HepG2 (cell line): ENCODE measurements around the gene TTBK1. TPM values are rescaled to one million over a fixed set of nuclear protein-coding genes. Genes with fewer than 3 reads are reported as not detected.

Experiments
- FOXA1 ChIP-seq, 2 experiments: fragments of 450-650 bp in 1 of 2; sonication (generic) in 1 of 2; formaldehyde crosslinking in 1 of 2; IDR thresholded peaks; 2 replicates each; pipeline versions ENCODE4 v1.4.0 to v1.6.1; 2016 to 2020; ENCODE audit warnings: missing genetic modification reagents in 1 of 2
- GABPB1 ChIP-seq: IDR thresholded peaks from 2 replicates; pipeline ENCODE4 v1.6.1; 2016; ENCODE audit warnings: mild to moderate bottlenecking, missing genetic modification reagents, moderate library complexity, missing compliant biosample characterization
- GATAD1 ChIP-seq: IDR thresholded peaks from 2 replicates; pipeline ENCODE4 v1.6.1; 2016; ENCODE audit warnings: missing genetic modification reagents, missing compliant biosample characterization
- GTF2F1 ChIP-seq: fragments of 150-350 bp; IDR thresholded peaks from 2 replicates; pipeline ENCODE4 v1.6.1; 2014; ENCODE audit warnings: low read length
- SMYD3 ChIP-seq: sonication (generic); formaldehyde crosslinking; IDR thresholded peaks from 2 replicates; pipeline ENCODE4 v1.8.1; 2023; ENCODE audit warnings: mild to moderate bottlenecking, missing genetic modification reagents
- SNAI1 ChIP-seq: sonication (generic); formaldehyde crosslinking; IDR thresholded peaks from 2 replicates; pipeline ENCODE4 v1.5.0; 2020; ENCODE audit warnings: mild to moderate bottlenecking, missing genetic modification reagents, borderline replicate concordance
- ZNF234 ChIP-seq: sonication (generic); formaldehyde crosslinking; conservative IDR thresholded peaks from 2 replicates; pipeline ENCODE4 v1.5.1; 2020; ENCODE audit warnings: mild to moderate bottlenecking, missing genetic modification reagents
- ZNF615 ChIP-seq: sonication (generic); formaldehyde crosslinking; IDR thresholded peaks from 2 replicates; pipeline ENCODE4 v1.5.0; 2020; ENCODE audit warnings: mild to moderate bottlenecking, missing genetic modification reagents, borderline replicate concordance
- ZNF770 ChIP-seq: sonication (generic); formaldehyde crosslinking; IDR thresholded peaks from 2 replicates; pipeline ENCODE4 v1.5.0; 2020; ENCODE audit warnings: mild to moderate bottlenecking, missing genetic modification reagents
- polyA plus RNA-seq, 8 experiments: library from polyadenylated mRNA; depleted of rRNA in 3 of 8; stranded (reverse) in 7 of 8; unstranded in 1 of 8; fragments of >200 nt; fragmentation: Illumina TruSeq in 4 of 8; extraction: Trizol in 4 of 8; gene quantifications; 2 replicates each; pipeline versions ENCODE4 v1.2.1 to v1.2.3, GENCODE V29; 2011 to 2016; ENCODE audit warnings: low read depth in 4 of 8, missing spikeins in 1 of 8, mixed read lengths in 1 of 8; ENCODE audit not compliant: insufficient read depth in 1 of 8
- total RNA-seq, 5 experiments: library from RNA; depleted of rRNA; stranded (reverse); fragments of >200 nt; fragmentation: Illumina TruSeq; extraction: Trizol; gene quantifications; 2 replicates each; pipeline ENCODE4 v1.2.3, GENCODE V29; 2016; ENCODE audit warnings: low read depth in 1 of 5
- TF ChIP-seq, protein P1 (sequence below): sonication (generic); formaldehyde crosslinking; IDR thresholded peaks from 2 replicates; pipeline ENCODE4 v1.4.0; 2020; ENCODE audit warnings: low read depth, missing genetic modification reagents
- TF ChIP-seq, protein P2 (sequence below): sonication (generic); formaldehyde crosslinking; conservative IDR thresholded peaks from 2 replicates; pipeline ENCODE4 v1.4.0; 2020; ENCODE audit warnings: missing genetic modification reagents
- TF ChIP-seq, protein P3 (sequence below), 2 experiments: sonication (generic) in 1 of 2; formaldehyde crosslinking in 1 of 2; IDR thresholded peaks; 2 replicates each; pipeline versions ENCODE4 v1.6.1 to v1.9.0; 2014 to 2022; ENCODE audit warnings: antibody characterized with exemption in 1 of 2, borderline replicate concordance in 1 of 2, inconsistent platforms in 1 of 2, low read depth in 1 of 2, missing genetic modification reagents in 1 of 2

Gene TTBK1
- total and polyA plus RNA-seq, 2 of the 13 experiments (the other 11 are each of a cell fraction or from before 2014, with no cell fraction given) = 0.24 to 0.33 TPM

GRCh38 chr6:43267619-43268354, 24.5 kb downstream of the TTBK1 start (continued):
- TF ChIP-seq FOXA1 (IDR thresholded peaks at IDR 0.05) (peak; percentile 71), FOXA1 (CRISPR knock-in tag; IDR thresholded peaks at IDR 0.05) (peak; percentile 100), GTF2F1 (no peak), SNAI1 (CRISPR knock-in tag) (peak; percentile 97; the same call in 1 of the 2 replicates), ZNF770 (CRISPR knock-in tag) (peak; percentile 87), SMYD3 (CRISPR knock-in tag) (peak; percentile 98; the same call in 1 of the 2 replicates), ZNF234 (CRISPR knock-in tag) (peak; percentile 67; the same call in 1 of the 2 replicates), GABPB1 (CRISPR knock-in tag) (peak; percentile 83), GATAD1 (peak; percentile 86), ZNF615 (CRISPR knock-in tag) (peak; percentile 98; the same call in 1 of the 2 replicates)
- TF ChIP-seq, protein P1, sequence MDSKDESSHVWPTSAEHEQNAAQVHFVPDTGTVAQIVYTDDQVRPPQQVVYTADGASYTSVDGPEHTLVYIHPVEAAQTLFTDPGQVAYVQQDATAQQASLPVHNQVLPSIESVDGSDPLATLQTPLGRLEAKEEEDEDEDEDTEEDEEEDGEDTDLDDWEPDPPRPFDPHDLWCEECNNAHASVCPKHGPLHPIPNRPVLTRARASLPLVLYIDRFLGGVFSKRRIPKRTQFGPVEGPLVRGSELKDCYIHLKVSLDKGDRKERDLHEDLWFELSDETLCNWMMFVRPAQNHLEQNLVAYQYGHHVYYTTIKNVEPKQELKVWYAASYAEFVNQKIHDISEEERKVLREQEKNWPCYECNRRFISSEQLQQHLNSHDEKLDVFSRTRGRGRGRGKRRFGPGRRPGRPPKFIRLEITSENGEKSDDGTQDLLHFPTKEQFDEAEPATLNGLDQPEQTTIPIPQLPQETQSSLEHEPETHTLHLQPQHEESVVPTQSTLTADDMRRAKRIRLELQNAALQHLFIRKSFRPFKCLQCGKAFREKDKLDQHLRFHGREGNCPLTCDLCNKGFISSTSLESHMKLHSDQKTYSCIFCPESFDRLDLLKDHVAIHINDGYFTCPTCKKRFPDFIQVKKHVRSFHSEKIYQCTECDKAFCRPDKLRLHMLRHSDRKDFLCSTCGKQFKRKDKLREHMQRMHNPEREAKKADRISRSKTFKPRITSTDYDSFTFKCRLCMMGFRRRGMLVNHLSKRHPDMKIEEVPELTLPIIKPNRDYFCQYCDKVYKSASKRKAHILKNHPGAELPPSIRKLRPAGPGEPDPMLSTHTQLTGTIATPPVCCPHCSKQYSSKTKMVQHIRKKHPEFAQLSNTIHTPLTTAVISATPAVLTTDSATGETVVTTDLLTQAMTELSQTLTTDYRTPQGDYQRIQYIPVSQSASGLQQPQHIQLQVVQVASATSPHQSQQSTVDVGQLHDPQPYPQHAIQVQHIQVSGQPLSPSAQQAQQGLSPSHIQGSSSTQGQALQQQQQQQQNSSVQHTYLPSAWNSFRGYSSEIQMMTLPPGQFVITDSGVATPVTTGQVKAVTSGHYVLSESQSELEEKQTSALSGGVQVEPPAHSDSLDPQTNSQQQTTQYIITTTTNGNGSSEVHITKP (CRISPR knock-in tag) = peak; percentile 94
- TF ChIP-seq, protein P2, sequence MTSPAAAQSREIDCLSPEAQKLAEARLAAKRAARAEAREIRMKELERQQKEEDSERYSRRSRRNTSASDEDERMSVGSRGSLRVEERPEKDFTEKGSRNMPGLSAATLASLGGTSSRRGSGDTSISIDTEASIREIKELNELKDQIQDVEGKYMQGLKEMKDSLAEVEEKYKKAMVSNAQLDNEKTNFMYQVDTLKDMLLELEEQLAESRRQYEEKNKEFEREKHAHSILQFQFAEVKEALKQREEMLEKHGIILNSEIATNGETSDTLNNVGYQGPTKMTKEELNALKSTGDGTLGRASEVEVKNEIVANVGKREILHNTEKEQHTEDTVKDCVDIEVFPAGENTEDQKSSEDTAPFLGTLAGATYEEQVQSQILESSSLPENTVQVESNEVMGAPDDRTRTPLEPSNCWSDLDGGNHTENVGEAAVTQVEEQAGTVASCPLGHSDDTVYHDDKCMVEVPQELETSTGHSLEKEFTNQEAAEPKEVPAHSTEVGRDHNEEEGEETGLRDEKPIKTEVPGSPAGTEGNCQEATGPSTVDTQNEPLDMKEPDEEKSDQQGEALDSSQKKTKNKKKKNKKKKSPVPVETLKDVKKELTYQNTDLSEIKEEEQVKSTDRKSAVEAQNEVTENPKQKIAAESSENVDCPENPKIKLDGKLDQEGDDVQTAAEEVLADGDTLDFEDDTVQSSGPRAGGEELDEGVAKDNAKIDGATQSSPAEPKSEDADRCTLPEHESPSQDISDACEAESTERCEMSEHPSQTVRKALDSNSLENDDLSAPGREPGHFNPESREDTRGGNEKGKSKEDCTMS (CRISPR knock-in tag) = no peak
- TF ChIP-seq, protein P3, sequence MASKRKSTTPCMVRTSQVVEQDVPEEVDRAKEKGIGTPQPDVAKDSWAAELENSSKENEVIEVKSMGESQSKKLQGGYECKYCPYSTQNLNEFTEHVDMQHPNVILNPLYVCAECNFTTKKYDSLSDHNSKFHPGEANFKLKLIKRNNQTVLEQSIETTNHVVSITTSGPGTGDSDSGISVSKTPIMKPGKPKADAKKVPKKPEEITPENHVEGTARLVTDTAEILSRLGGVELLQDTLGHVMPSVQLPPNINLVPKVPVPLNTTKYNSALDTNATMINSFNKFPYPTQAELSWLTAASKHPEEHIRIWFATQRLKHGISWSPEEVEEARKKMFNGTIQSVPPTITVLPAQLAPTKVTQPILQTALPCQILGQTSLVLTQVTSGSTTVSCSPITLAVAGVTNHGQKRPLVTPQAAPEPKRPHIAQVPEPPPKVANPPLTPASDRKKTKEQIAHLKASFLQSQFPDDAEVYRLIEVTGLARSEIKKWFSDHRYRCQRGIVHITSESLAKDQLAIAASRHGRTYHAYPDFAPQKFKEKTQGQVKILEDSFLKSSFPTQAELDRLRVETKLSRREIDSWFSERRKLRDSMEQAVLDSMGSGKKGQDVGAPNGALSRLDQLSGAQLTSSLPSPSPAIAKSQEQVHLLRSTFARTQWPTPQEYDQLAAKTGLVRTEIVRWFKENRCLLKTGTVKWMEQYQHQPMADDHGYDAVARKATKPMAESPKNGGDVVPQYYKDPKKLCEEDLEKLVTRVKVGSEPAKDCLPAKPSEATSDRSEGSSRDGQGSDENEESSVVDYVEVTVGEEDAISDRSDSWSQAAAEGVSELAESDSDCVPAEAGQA (IDR thresholded peaks at IDR 0.05; ENCODE audit: low read depth) = peak; percentile 88
- TF ChIP-seq, protein P3 (CRISPR knock-in tag; IDR thresholded peaks at IDR 0.05; ENCODE audit: borderline replicate concordance) = peak; percentile 76; the same call in 1 of the 2 replicates
